SK-N-SH (cell line): ENCODE data around the gene KCNE3. TPM values are rescaled to one million over a fixed set of nuclear protein-coding genes. Genes with fewer than 3 reads are reported as not detected.

Experiments
- CTCF ChIA-PET: fragments of 300-600, 350-600 bp; formaldehyde crosslinking; extraction: SDS; loops from one replicate; lab custom pipeline; 2021; lab: Yijun Ruan, JAX
- POLR2A ChIA-PET: fragments of 350-600 bp; sonication (Branson Sonifier 250); formaldehyde crosslinking; extraction: SDS; loops from one replicate; lab custom pipeline; 2020; ENCODE audit warnings: antibody characterized with exemption, inconsistent platforms; lab: Yijun Ruan, JAX
- DNase-seq: peaks from one replicate; pipeline ENCODE4 v3.0.0; 2012
- H2AFZ ChIP-seq: fragments of 200-600 bp; sonication (generic); 2 replicates; pipeline ENCODE4 v1.8.1; 2016; ENCODE audit warnings: antibody characterized with exemption, mild to moderate bottlenecking, low read depth
- H3F3A ChIP-seq: fragments of 200-600 bp; sonication (generic); replicated peaks from 2 replicates; pipeline ENCODE3; 2016; ENCODE audit warnings: antibody characterized with exemption, mild to moderate bottlenecking; ENCODE audit not compliant: insufficient read depth
- H3K27ac ChIP-seq, 2 experiments: fragments of 200-500 bp in 1 of 2; fragments of 200-600 bp in 1 of 2; sonication (Bioruptor generic) in 1 of 2; sonication (generic), shearing (Covaris generic) in 1 of 2; 2 replicates each; pipeline versions ENCODE4 v1.5.1 to v1.6.1; 2014 to 2016; ENCODE audit warnings: low read depth in 2 of 2, inconsistent platforms in 1 of 2, low read length in 1 of 2, mild to moderate bottlenecking in 1 of 2, mixed read lengths in 1 of 2
- H3K27me3 ChIP-seq: fragments of 200-600 bp; sonication (generic), shearing (Covaris generic); 2 replicates; pipeline ENCODE4 v1.6.1; 2016; ENCODE audit warnings: mixed run types; ENCODE audit not compliant: insufficient read depth
- H3K36me3 ChIP-seq, 2 experiments: fragments of 200-500 bp in 1 of 2; fragments of 200-600 bp in 1 of 2; sonication (Bioruptor generic) in 1 of 2; sonication (generic) in 1 of 2; replicated peaks in 1 of 2; 2 replicates each; pipeline versions ENCODE3 to v1.5.1; 2014 to 2016; ENCODE audit warnings: low read length in 1 of 2, mild to moderate bottlenecking in 1 of 2; ENCODE audit not compliant: insufficient read depth in 2 of 2, control insufficient read depth in 1 of 2
- H3K4me1 ChIP-seq, 2 experiments: fragments of 200-500 bp in 1 of 2; fragments of 200-600 bp in 1 of 2; sonication (Bioruptor generic) in 1 of 2; sonication (generic), shearing (Covaris generic) in 1 of 2; 2 replicates each; pipeline versions ENCODE4 v1.5.1 to v1.6.1; 2014 to 2016; ENCODE audit warnings: low read depth in 1 of 2, low read length in 1 of 2, mixed run types in 1 of 2; ENCODE audit not compliant: insufficient read depth in 2 of 2, control insufficient read depth in 1 of 2
- H3K4me2 ChIP-seq: fragments of 200-600 bp; sonication (generic), shearing (Covaris generic); 2 replicates; pipeline ENCODE4 v1.6.1; 2017; ENCODE audit warnings: mixed run types
- H3K4me3 ChIP-seq, 2 experiments: fragments of 200-500 bp in 1 of 2; fragments of 200-600 bp in 1 of 2; sonication (Bioruptor generic) in 1 of 2; sonication (generic), shearing (Covaris generic) in 1 of 2; 2 replicates each; pipeline versions ENCODE4 v1.5.1 to v1.8.1; 2014 to 2016; ENCODE audit warnings: low read depth in 2 of 2, inconsistent platforms in 1 of 2, low read length in 1 of 2, mild to moderate bottlenecking in 1 of 2, mixed read lengths in 1 of 2, moderate library complexity in 1 of 2
- H3K79me2 ChIP-seq: fragments of 200-600 bp; sonication (generic); 2 replicates; pipeline ENCODE4 v1.8.1; 2017; ENCODE audit warnings: mild to moderate bottlenecking; ENCODE audit not compliant: insufficient read depth
- H3K9ac ChIP-seq: fragments of 200-600 bp; sonication (generic); 2 replicates; pipeline ENCODE4 v1.6.1; 2017; ENCODE audit warnings: mixed run types
- H3K9me2 ChIP-seq: fragments of 200-600 bp; sonication (generic); 2 replicates; pipeline ENCODE4 v1.6.1; 2017; ENCODE audit warnings: mixed run types
- H3K9me3 ChIP-seq: fragments of 200-600 bp; sonication (generic); 2 replicates; pipeline ENCODE4 v1.6.1; 2017; ENCODE audit warnings: mixed run types, mild to moderate bottlenecking, moderate library complexity
- H4K20me1 ChIP-seq: fragments of 200-600 bp; sonication (generic); 2 replicates; pipeline ENCODE4 v1.6.1; 2017; ENCODE audit warnings: mild to moderate bottlenecking, mixed run types; ENCODE audit not compliant: insufficient read depth
- CTCF ChIP-seq: fragments of 200-600 bp; sonication (generic); IDR thresholded peaks from 2 replicates; pipeline ENCODE4 v1.6.1; 2017; ENCODE audit warnings: antibody characterized with exemption, mild to moderate bottlenecking, moderate library complexity
- EP300 ChIP-seq, 2 experiments: IDR thresholded peaks; 2 replicates each; pipeline versions ENCODE4 v1.4.0 to v1.6.1; 2012; ENCODE audit warnings: borderline replicate concordance in 1 of 2, low read depth in 1 of 2, low read length in 1 of 2
- EZH2phosphoT487 ChIP-seq: fragments of 200-600 bp; sonication (generic); IDR thresholded peaks from 2 replicates; pipeline ENCODE4 v1.6.1; 2017; ENCODE audit warnings: low read depth, mixed run types, mild to moderate bottlenecking, antibody characterized with exemption, moderate library complexity, borderline replicate concordance
- GABPA ChIP-seq: IDR thresholded peaks from 2 replicates; pipeline ENCODE4 v1.4.0; 2012; ENCODE audit warnings: low read depth, mild to moderate bottlenecking
- JUND ChIP-seq: IDR thresholded peaks from 2 replicates; pipeline ENCODE4 v1.4.0; 2012
- MAX ChIP-seq: IDR thresholded peaks from 2 replicates; pipeline ENCODE4 v1.4.0; 2012; ENCODE audit warnings: low read depth
- MEF2A ChIP-seq: IDR thresholded peaks from 2 replicates; pipeline ENCODE4 v1.4.0; 2012; ENCODE audit warnings: low read depth, borderline replicate concordance
- MXI1 ChIP-seq: IDR thresholded peaks from 2 replicates; pipeline ENCODE4 v1.6.1; 2012; ENCODE audit warnings: mild to moderate bottlenecking, low read depth, low read length, improper control_type of control experiment
- PBX3 ChIP-seq: IDR thresholded peaks from 2 replicates; pipeline ENCODE4; 2012
- POLR2AphosphoS5 ChIP-seq: IDR thresholded peaks from 2 replicates; pipeline ENCODE4 v1.6.1; 2012; ENCODE audit warnings: low read depth, low read length
- RCOR1 ChIP-seq: fragments of 150-350 bp; IDR thresholded peaks from 2 replicates; pipeline ENCODE4 v1.6.1; 2017; ENCODE audit warnings: antibody characterized with exemption, low read length
- RFX5 ChIP-seq: IDR thresholded peaks from 2 replicates; pipeline ENCODE4 v1.6.1; 2012; ENCODE audit warnings: mild to moderate bottlenecking, improper control_type of control experiment, low read length
- SMC3 ChIP-seq: IDR thresholded peaks from 2 replicates; pipeline ENCODE4 v1.6.1; 2012; ENCODE audit warnings: low read depth, low read length, improper control_type of control experiment
- TEAD4 ChIP-seq: IDR thresholded peaks from 2 replicates; pipeline ENCODE4 v1.4.0; 2012; ENCODE audit warnings: mild to moderate bottlenecking, borderline replicate concordance; ENCODE audit not compliant: insufficient read depth
- USF1 ChIP-seq: IDR thresholded peaks from 2 replicates; pipeline ENCODE4 v1.4.0; 2012; ENCODE audit warnings: low read depth, borderline replicate concordance
- WGBS: methylation state at CpG from one replicate; pipeline ENCODE4 v1.1.6; 2017; ENCODE audit warnings: low lambda C conversion rate; 5-methylcytosine and 5-hydroxymethylcytosine counted together
- polyA plus RNA-seq, 3 experiments: library from polyadenylated mRNA; depleted of rRNA; stranded (reverse); fragments of >200 nt; gene quantifications; 2 replicates each; pipeline ENCODE4 v1.2.3, GENCODE V29; 2012

KCNE3 gene
- polyA plus RNA-seq, 1 of the 3 experiments (the other 2 are of a cell fraction) = not detected

- Histone ChIP-seq H4K20me1 (no peaks in the 10 kb centered on the region), H2AFZ (no peak overlapping the region), H3K9me2 (no peaks in the 10 kb centered on the region), H3K4me2 (no peak overlapping the region), H3K36me3 (no peaks in the 10 kb centered on the region), H3K9ac (no peak overlapping the region), H3K27ac (no peak overlapping the region), H3K79me2 (no peaks in the 10 kb centered on the region), H3K4me3 (no peak overlapping the region), H3K27me3 (no peaks in the 10 kb centered on the region), H3F3A (no peaks in the 10 kb centered on the region), H3K4me1 (peaks cover 0 to 2% of the 10 kb centered on the region in 2 experiments; a peak in 2 of 4 replicates), H3K9me3 (no peaks in the 10 kb centered on the region)
- DNase-seq = no peak
- CTCF ChIA-PET = interaction anchor here (0.6 to 14.5 kb wide), 21 partner anchors 10 to 231 kb away, joined by 3 to 349 read pairs (median 8); partner anchors contain the start of genes KCNE3, LIPT2, PGM2L1 and POLD3
- POLR2A ChIA-PET = no interaction called here
- WGBS = 41% methylated on average over 3 of the region's 3 CpGs
- TF ChIP-seq EZH2phosphoT487 (no peak), GABPA (no peak), MEF2A (no peak), RCOR1 (no peak), SMC3 (no peak), PBX3 (no peak), MAX (no peak), EP300 (IDR thresholded peaks at IDR 0.05; ENCODE audit: borderline replicate concordance in 1 of 2, low read depth in 1 of 2, low read length in 1 of 2) (no peak), CTCF (no peak), POLR2AphosphoS5 (no peak), TEAD4 (no peak), USF1 (no peak), RFX5 (no peak), JUND (no peak), MXI1 (no peak)
These were observed 15.0 kb downstream of the KCNE3 start for GRCh38 chr11:74452366-74452765.
